Omental fat pad (tissue), 4 donors: ENCODE results near the gene ZCCHC9. TPM values are rescaled to one million over a fixed set of nuclear protein-coding genes. Genes with fewer than 3 reads are reported as not detected.

Source experiments
- ATAC-seq: fragments of 150-250 bp; one replicate; pipeline ENCODE4 v1.9.1; 2016; ENCODE audit warnings: mild to moderate bottlenecking, moderate library complexity; ENCODE audit not compliant: low FRiP score
- DNase-seq: peaks from one replicate; pipeline ENCODE4 v3.0.0-alpha.2; 2019; ENCODE audit warnings: low spot score
- total RNA-seq, 4 donors: library from RNA; depleted of rRNA; stranded (reverse); fragments of >200 nt; gene quantifications; one replicate each; pipeline ENCODE4 v1.1.0, GENCODE V29; 2016
- TF ChIP-seq, protein P1 (sequence below), 3 donors: fragments of 450-650 bp; IDR thresholded peaks; one replicate each; pipeline ENCODE4 v1.5.1; 2016 to 2017; ENCODE audit warnings: antibody characterized with exemption in 3 of 3, mild to moderate bottlenecking in 3 of 3, moderate library complexity in 2 of 3

Gene ZCCHC9
- total RNA-seq, 4 donors from 2014 or later: 14.2 to 23.0 (median 20.0) TPM

DNA sequence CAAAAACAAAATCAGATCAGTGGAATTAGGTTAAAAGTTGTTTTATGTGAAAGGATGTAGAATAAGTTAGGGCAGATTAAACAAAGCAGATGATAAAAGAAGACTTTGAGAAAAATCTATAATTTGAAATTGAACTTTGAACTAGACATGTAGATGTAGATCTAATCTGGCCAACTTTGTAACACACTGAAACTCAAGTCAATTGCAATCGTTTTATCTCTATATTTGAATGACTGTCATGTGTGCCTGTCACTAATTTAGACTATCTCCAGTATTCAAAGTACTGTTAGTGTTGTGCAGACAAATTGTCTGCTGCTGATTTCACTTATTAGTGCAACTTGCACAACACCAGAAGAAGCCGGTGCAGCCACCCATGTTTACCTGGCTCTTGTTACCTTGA is 52.7 kb downstream of the ZCCHC9 start:
- ATAC-seq (no peak), DNase-seq (no peak)
- TF ChIP-seq, protein P1, sequence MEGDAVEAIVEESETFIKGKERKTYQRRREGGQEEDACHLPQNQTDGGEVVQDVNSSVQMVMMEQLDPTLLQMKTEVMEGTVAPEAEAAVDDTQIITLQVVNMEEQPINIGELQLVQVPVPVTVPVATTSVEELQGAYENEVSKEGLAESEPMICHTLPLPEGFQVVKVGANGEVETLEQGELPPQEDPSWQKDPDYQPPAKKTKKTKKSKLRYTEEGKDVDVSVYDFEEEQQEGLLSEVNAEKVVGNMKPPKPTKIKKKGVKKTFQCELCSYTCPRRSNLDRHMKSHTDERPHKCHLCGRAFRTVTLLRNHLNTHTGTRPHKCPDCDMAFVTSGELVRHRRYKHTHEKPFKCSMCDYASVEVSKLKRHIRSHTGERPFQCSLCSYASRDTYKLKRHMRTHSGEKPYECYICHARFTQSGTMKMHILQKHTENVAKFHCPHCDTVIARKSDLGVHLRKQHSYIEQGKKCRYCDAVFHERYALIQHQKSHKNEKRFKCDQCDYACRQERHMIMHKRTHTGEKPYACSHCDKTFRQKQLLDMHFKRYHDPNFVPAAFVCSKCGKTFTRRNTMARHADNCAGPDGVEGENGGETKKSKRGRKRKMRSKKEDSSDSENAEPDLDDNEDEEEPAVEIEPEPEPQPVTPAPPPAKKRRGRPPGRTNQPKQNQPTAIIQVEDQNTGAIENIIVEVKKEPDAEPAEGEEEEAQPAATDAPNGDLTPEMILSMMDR (IDR thresholded peaks at IDR 0.05): no peak

DNA sequence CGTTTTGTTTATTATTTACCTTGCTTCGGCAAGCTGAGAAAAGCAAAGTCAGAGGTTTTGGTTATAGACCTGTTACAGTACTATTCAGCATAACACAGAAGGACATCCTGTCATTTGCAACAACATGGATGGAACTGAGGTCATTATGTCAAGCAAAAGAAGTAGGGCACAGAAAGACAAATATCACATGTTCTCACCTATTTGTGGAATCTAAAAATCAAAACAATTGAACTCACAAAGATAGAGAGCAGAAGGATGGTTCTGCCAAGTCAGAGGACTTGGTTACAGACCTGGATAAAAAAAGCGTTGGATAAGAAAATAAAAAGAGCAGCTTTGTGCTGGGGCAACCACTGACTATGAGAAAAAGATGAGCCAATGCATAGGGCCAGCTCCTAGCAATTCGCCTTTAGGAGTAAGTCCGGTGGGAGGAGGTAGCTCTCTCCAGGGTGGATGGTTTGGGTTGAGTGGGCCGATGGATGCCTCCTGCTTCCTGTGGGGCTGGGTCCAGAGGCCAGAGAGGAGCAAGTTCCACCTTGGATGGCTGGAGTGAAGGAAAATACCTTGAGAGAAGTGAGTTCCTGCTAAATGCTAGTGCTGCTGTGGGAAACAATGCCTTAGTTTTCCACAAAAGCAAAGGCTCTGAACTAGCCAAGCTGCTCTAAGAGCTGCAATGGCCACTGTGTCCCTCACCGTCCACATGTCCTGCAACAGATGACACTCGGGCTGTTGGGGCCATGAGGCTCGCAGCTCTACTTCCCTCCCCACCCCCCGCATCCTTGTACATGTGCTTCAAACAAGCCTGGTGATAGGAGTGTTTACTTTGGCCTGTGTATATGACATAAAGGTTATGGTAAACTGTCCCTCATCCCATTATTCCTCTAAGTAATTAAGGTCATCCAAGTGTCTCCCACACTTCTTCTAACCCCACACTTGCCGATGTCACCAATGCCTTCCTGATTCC is 54.2 kb downstream of the ZCCHC9 start:
- ATAC-seq (no peak), DNase-seq (no peak)
- TF ChIP-seq, protein P1 (IDR thresholded peaks at IDR 0.05): no peak

DNA sequence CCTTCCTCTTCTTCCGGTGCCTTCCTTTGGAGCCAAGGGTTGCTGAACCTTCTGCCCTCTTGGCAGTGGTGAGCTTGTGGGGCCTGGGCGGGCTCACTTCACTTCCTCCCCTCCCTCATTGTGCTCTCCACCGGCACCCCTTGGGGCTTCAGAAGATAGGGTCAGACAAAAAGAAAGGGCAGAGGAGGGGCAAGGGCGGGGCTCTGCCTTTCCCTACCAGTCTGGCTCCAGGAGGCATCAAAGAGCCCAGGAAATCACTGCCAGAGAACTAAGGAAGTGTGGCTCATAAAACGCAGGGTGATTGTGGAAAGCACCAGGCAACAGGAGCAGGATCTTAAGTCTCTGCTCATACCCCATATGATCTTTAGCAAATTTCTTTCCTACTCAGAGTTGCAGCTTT is 57.7 kb downstream of the ZCCHC9 start:
- DNase-seq (no peak), ATAC-seq (no peak)
- TF ChIP-seq, protein P1 (IDR thresholded peaks at IDR 0.05): no peak

DNA sequence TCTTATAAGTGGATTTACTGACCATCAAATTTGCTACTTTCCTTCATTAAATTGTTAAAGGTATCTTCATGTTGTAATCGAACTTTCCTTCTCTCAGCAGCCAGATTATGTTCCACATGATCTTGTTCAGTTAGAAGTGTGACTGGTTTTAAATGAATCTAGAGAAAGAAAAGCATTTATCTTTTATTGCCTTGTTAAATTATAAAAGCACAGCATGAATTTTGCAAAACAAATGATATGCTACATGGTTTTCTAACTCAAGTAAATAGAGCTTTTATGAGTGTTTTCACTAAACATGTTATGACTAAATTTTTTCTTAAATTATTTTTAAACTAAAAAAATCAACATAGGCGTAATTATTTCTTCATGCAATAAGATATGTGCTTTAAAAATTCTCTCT is 58.5 kb downstream of the ZCCHC9 start:
- TF ChIP-seq, protein P1 (IDR thresholded peaks at IDR 0.05): no peak
- ATAC-seq (no peak), DNase-seq (no peak)

DNA sequence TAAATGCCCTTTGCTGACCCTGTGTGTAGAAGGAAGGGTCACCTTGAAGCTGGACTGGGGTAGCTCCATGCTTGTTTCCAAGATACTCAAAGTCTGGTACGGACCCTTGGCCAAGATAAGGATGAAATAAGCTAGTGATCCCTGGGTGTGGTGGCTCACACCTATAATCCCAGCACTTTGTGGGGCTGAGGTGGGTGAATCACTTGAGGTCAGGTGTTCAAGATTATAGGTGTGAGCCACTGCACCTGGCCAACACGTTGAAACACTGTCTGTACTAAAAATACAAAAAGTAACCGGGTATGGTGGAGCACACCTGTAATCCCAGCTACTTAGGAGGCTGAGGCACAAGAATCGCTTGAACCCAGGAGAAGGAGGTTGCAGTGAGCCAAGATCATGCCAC is 59.3 kb downstream of the ZCCHC9 start:
- ATAC-seq: no peak
- DNase-seq: no peak
- TF ChIP-seq, protein P1 (IDR thresholded peaks at IDR 0.05): no peak

DNA sequence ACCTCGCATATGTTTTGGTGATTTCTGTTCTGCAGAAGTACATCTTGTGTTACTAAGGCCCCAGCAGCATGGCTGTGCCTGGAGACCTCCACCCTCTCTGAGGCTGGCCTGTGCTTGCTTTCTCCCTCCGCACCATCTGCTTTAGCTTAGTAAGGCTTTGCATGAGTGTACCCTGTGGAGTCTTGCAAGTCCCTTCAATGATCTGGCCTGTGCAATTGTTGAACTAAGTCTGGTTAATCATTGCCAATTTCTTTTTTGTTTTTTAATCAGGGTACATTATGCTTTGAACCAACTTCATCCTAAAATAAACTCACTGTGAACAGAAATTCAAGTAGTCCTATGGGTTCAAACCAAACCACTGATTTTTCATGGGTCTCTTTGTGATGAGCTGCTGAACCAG is 60.2 kb downstream of the ZCCHC9 start:
- DNase-seq: no peak
- TF ChIP-seq, protein P1 (IDR thresholded peaks at IDR 0.05): no peak
- ATAC-seq: no peak

Other genes starting within 250 kb of the ZCCHC9 start
- 10 to 100 TPM in 1 of 4 donors, 1 to 10 TPM in 3; 5.2 to 17.0 (median 8.4) TPM for gene CKMT2, start 68.3 kb upstream of the ZCCHC9 start, total RNA-seq
- not detected for gene ACOT12, start 92.5 kb downstream of the ZCCHC9 start, total RNA-seq